Neuronal stem cell (in vitro differentiated cells): Measurements from ENCODE around the gene ZNF70.

Experiments used
- DNase-seq: peaks from one replicate; pipeline ENCODE4 v3.0.0-alpha.2; 2013; ENCODE audit warnings: low spot score
- H2AFZ ChIP-seq: one replicate; pipeline ENCODE4 v1.6.1; 2013; ENCODE audit warnings: mild to moderate bottlenecking, low read length, inconsistent platforms
- H2AK5ac ChIP-seq: 2 replicates; pipeline ENCODE4 v1.6.1; 2013; ENCODE audit warnings: low read depth, mild to moderate bottlenecking, inconsistent platforms, low read length, moderate library complexity, mixed read lengths
- H2BK120ac ChIP-seq: 2 replicates; pipeline ENCODE4 v1.6.1; 2013; ENCODE audit warnings: low read depth, mild to moderate bottlenecking, inconsistent platforms, low read length, moderate library complexity, mixed read lengths
- H2BK12ac ChIP-seq: one replicate; pipeline ENCODE4 v1.6.1; 2013; ENCODE audit warnings: low read length, inconsistent platforms
- H2BK15ac ChIP-seq: 2 replicates; pipeline ENCODE4 v1.6.1; 2013; ENCODE audit warnings: mild to moderate bottlenecking, low read length, inconsistent platforms, mixed read lengths
- H2BK5ac ChIP-seq: one replicate; pipeline ENCODE4 v1.6.1; 2013; ENCODE audit warnings: inconsistent platforms, mild to moderate bottlenecking, low read length, moderate library complexity
- H3K14ac ChIP-seq: one replicate; pipeline ENCODE4 v1.6.1; 2013; ENCODE audit warnings: low read length, inconsistent platforms
- H3K18ac ChIP-seq: 2 replicates; pipeline ENCODE4 v1.6.1; 2013; ENCODE audit warnings: low read length, inconsistent platforms
- H3K23ac ChIP-seq: 2 replicates; pipeline ENCODE4 v1.6.1; 2013; ENCODE audit warnings: low read depth, mild to moderate bottlenecking, mixed read lengths, low read length, inconsistent platforms; ENCODE audit not compliant: poor library complexity
- H3K27ac ChIP-seq: replicated peaks from 3 replicates; pipeline ENCODE4 v1.5.1; 2013; ENCODE audit warnings: low read length, inconsistent platforms
- H3K27me3 ChIP-seq, 3 experiments: 2 replicates each; pipeline ENCODE4 v1.6.1; 2013; ENCODE audit warnings: low read length in 3 of 3, mild to moderate bottlenecking in 2 of 3, inconsistent platforms in 1 of 3, low read depth in 1 of 3, mixed read lengths in 1 of 3, moderate library complexity in 1 of 3; ENCODE audit not compliant: control insufficient read depth in 3 of 3, insufficient read depth in 3 of 3
- H3K36me3 ChIP-seq, 2 donors: replicated peaks in 1 of 2; 2 replicates each; pipeline ENCODE4 v1.6.1; 2013; ENCODE audit warnings: low read length in 2 of 2; ENCODE audit not compliant: control insufficient read depth in 2 of 2, insufficient read depth in 2 of 2
- H3K4ac ChIP-seq: 2 replicates; pipeline ENCODE4 v1.6.1; 2013; ENCODE audit warnings: inconsistent platforms, mild to moderate bottlenecking, low read length, moderate library complexity
- H3K4me1 ChIP-seq, 2 donors: 1 replicate in 1 of 2; 2 replicates in 1 of 2; pipeline ENCODE4 v1.6.1; 2013; ENCODE audit warnings: low read length in 2 of 2, low read depth in 1 of 2; ENCODE audit not compliant: control insufficient read depth in 2 of 2, insufficient read depth in 1 of 2
- H3K4me2 ChIP-seq: one replicate; pipeline ENCODE4 v1.6.1; 2013; ENCODE audit warnings: mild to moderate bottlenecking, low read length, inconsistent platforms; ENCODE audit not compliant: insufficient read depth, poor library complexity, severe bottlenecking
- H3K4me3 ChIP-seq, 2 donors: 2 replicates each; pipeline ENCODE4 v1.5.1; 2013; ENCODE audit warnings: low read length in 2 of 2, mild to moderate bottlenecking in 2 of 2, inconsistent platforms in 1 of 2, moderate library complexity in 1 of 2
- H3K79me1 ChIP-seq: one replicate; pipeline ENCODE4 v1.6.1; 2013; ENCODE audit warnings: low read depth, mild to moderate bottlenecking, inconsistent platforms, low read length, moderate library complexity
- H3K9ac ChIP-seq: one replicate; pipeline ENCODE4 v1.6.1; 2013; ENCODE audit warnings: mild to moderate bottlenecking, low read depth, low read length, inconsistent platforms; ENCODE audit not compliant: poor library complexity
- H3K9me3 ChIP-seq, 2 donors: replicated peaks in 1 of 2; 2 replicates each; pipeline versions ENCODE3 to v1.6.1; 2013; ENCODE audit warnings: low read length in 2 of 2, mild to moderate bottlenecking in 2 of 2, inconsistent platforms in 1 of 2, low read depth in 1 of 2, mixed read lengths in 1 of 2, moderate library complexity in 1 of 2; ENCODE audit not compliant: control insufficient read depth in 2 of 2, insufficient read depth in 1 of 2
- H4K8ac ChIP-seq: one replicate; pipeline ENCODE4 v1.6.1; 2013; ENCODE audit warnings: low read depth, mild to moderate bottlenecking, inconsistent platforms, low read length, moderate library complexity
- H4K91ac ChIP-seq: one replicate; pipeline ENCODE4 v1.6.1; 2013; ENCODE audit warnings: low read length, low read depth, mild to moderate bottlenecking, inconsistent platforms; ENCODE audit not compliant: poor library complexity
- WGBS, 2 donors: extraction: QIAGEN DNeasy Blood & Tissue Kit; methylation state at CpG; one replicate each; pipeline ENCODE4 v1.1.7; 2013; ENCODE audit warnings: missing lambda C conversion rate in 2 of 2, mixed read lengths in 1 of 2; ENCODE audit not compliant: insufficient read length in 2 of 2, insufficient replicate concordance in 1 of 2; ENCODE audit errors: extremely low coverage in 2 of 2; 5-methylcytosine and 5-hydroxymethylcytosine counted together

The ZNF70 gene

GRCh38 chr22:23752090-23752691 lies 1.3 kb upstream of the ZNF70 start:
- Histone ChIP-seq H3K4me2 (no peak overlapping the region), H2AFZ (no peak overlapping the region), H2BK120ac (no peak overlapping the region), H3K9ac (no peak overlapping the region), H3K27ac (no peak overlapping the region), H2BK12ac (no peak overlapping the region), H3K9me3 (no peaks in the 10 kb centered on the region), H3K4me1 (peaks cover 4 to 5% of the 10 kb centered on the region in 2 donors), H3K4me3 (no peak overlapping the region), H3K27me3 (peaks cover 0 to 4% (median 0%) of the 10 kb centered on the region in 3 experiments), H3K4ac (no peak overlapping the region), H4K8ac (no peak overlapping the region), H3K14ac (no peak overlapping the region), H3K79me1 (peaks cover 2% of the 10 kb centered on the region), H2BK15ac (no peak overlapping the region), H4K91ac (peak overlapping the region; percentile 56), H2BK5ac (no peak overlapping the region), H3K36me3 (no peaks in the 10 kb centered on the region), H3K18ac (no peak overlapping the region), H2AK5ac (peak overlapping the region; percentile 63), H3K23ac (no peak overlapping the region)
- no CpG with 5 or more reads among the region's 9 CpGs for WGBS, 2 donors
- DNase-seq: no peak

DNA sequence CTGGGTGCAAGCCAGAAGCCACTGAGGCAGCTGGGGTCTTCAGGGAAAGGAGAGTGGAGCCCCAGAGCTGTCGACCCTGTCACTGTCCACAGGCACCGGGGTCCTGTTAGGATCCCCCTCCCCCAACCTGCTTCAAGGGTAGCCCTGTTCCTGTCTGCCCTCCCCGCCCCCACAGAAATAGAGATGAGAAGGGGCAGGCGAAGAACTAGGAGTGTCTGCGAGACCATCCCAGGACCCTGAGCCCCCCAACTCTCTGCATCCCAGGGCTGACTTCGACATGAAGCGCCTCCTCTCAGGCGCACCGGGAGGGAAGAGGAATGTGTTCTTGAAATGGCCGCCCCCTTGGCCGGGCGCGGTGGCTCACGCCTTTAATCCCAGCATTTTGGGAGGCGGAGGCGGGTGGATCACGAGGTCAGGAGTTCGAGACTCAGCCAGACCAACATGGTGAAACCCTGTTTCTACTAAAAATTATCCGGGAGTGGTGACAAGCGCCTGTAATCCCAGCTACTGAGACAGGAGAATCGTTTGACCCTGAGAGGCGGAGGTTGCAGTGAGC lies 607 bp upstream of the ZNF70 start:
- peak overlapping the region; percentile 99 for H3K14ac ChIP-seq
- no peaks in the 10 kb centered on the region for H3K9me3 ChIP-seq
- peak overlapping the region; percentile 84 to 89 for H3K4me3 ChIP-seq
- H3K79me1 ChIP-seq: peaks cover 4% of the 10 kb centered on the region
- H2BK12ac ChIP-seq: no peak overlapping the region
- H4K91ac ChIP-seq: no peak overlapping the region
- peak overlapping the region; percentile 97 for H3K9ac ChIP-seq
- peak overlapping the region; percentile 75 for H2BK15ac ChIP-seq
- H3K18ac ChIP-seq: peak overlapping the region; percentile 99
- H2AFZ ChIP-seq: peak overlapping the region; percentile 98
- no CpG with 5 or more reads among the region's 22 CpGs for WGBS, 2 donors
- H3K4me2 ChIP-seq: peak overlapping the region; percentile 93
- peak overlapping the region; percentile 95 for H2BK120ac ChIP-seq
- peak overlapping the region; percentile 100 for H4K8ac ChIP-seq
- peak overlapping the region; percentile 86 for H3K4ac ChIP-seq
- no peak for DNase-seq
- H2AK5ac ChIP-seq: peak overlapping the region; percentile 63
- H3K27ac ChIP-seq: peak overlapping the region; percentile 92
- peaks cover 0 to 4% (median 0%) of the 10 kb centered on the region in 3 experiments for H3K27me3 ChIP-seq
- peaks cover 4 to 5% of the 10 kb centered on the region in 2 donors for H3K4me1 ChIP-seq
- H3K23ac ChIP-seq: peak overlapping the region; percentile 87
- peak overlapping the region; percentile 71 for H2BK5ac ChIP-seq
- H3K36me3 ChIP-seq: no peaks in the 10 kb centered on the region

DNA sequence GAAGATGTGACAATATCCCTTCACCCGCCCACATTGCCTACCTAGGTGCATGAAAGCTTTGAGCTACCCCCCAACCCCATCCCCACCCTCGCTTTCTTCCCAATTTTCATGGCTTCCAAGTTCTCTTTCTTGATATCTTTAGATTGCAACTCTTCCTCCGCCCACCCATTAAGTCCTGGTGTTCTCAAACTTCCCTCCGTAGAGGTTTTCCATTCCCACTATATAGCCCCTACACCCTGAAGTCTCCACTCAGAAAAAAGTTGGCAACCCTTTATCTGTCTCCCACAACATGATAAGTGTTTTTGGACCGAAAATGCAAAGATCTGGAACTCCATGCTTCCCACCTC lies 572 bp downstream of the ZNF70 start:
- Histone ChIP-seq H3K23ac (no peak overlapping the region), H3K14ac (no peak overlapping the region), H3K4me3 (peak overlapping the region; percentile 84 to 96), H2AK5ac (no peak overlapping the region), H3K4ac (no peak overlapping the region), H2AFZ (peak overlapping the region; percentile 98), H3K4me1 (peaks cover 4 to 5% of the 10 kb centered on the region in 2 donors), H3K36me3 (peaks cover 0 to 5% of the 10 kb centered on the region in 2 donors), H4K91ac (no peak overlapping the region), H3K27ac (no peak overlapping the region), H3K4me2 (peak overlapping the region; percentile 93), H3K9ac (peak overlapping the region; percentile 5), H3K18ac (no peak overlapping the region), H3K9me3 (no peaks in the 10 kb centered on the region), H3K27me3 (peaks cover 0 to 4% (median 0%) of the 10 kb centered on the region in 3 experiments), H2BK5ac (no peak overlapping the region), H2BK15ac (no peak overlapping the region), H3K79me1 (peaks cover 4% of the 10 kb centered on the region), H4K8ac (no peak overlapping the region), H2BK12ac (no peak overlapping the region), H2BK120ac (no peak overlapping the region)
- DNase-seq: no peak
- WGBS, 2 donors: no CpG with 5 or more reads among the region's 5 CpGs

DNA sequence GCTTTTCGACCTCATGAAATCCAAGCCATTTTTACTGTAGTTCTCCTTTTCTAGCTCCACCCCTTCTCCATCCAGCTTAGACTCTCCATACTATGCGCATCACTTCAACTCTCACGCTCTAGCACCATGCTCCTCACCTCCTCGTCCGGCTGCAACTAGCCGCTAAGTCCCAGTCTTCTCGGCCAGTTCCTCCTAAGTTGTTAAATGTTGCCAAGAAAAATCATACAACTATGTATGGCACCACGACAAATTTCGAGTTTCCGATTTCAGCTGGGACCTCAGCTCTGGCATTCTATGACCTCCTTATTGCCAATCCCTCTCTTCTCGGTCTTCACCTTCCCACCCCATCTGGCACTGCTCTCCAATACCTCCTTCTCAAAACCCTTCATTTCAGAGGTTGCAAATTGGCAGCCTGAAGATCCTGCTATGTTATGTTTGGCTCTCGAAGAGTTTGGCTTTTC lies 1.0 kb downstream of the ZNF70 start:
- H3K4me2 ChIP-seq: no peak overlapping the region
- no peak overlapping the region for H2BK12ac ChIP-seq
- no peak overlapping the region for H3K27ac ChIP-seq
- no peak overlapping the region for H2AK5ac ChIP-seq
- H3K79me1 ChIP-seq: peaks cover 4% of the 10 kb centered on the region
- DNase-seq: no peak
- H3K4ac ChIP-seq: no peak overlapping the region
- H2AFZ ChIP-seq: no peak overlapping the region
- H3K9me3 ChIP-seq: no peaks in the 10 kb centered on the region
- H3K18ac ChIP-seq: no peak overlapping the region
- H4K8ac ChIP-seq: no peak overlapping the region
- H3K27me3 ChIP-seq: peaks cover 0 to 4% (median 0%) of the 10 kb centered on the region in 3 experiments
- peaks cover 4 to 5% of the 10 kb centered on the region in 2 donors for H3K4me1 ChIP-seq
- H2BK120ac ChIP-seq: no peak overlapping the region
- H3K36me3 ChIP-seq: peaks cover 0 to 9% of the 10 kb centered on the region in 2 donors
- H2BK15ac ChIP-seq: no peak overlapping the region
- no CpG with 5 or more reads among the region's 12 CpGs for WGBS, 2 donors
- no peak overlapping the region for H3K14ac ChIP-seq
- no peak overlapping the region for H3K9ac ChIP-seq
- H3K23ac ChIP-seq: no peak overlapping the region
- no peak overlapping the region for H4K91ac ChIP-seq
- no peak overlapping the region for H2BK5ac ChIP-seq
- peak overlapping the region in 1 of 2 donors; percentile 84 for H3K4me3 ChIP-seq
